Measurements from ENCODE around the gene JMJD7.
A peak's percentile ranks its signal among the peaks of the same experiment; 100 is the strongest.

Gene JMJD7

DNA sequence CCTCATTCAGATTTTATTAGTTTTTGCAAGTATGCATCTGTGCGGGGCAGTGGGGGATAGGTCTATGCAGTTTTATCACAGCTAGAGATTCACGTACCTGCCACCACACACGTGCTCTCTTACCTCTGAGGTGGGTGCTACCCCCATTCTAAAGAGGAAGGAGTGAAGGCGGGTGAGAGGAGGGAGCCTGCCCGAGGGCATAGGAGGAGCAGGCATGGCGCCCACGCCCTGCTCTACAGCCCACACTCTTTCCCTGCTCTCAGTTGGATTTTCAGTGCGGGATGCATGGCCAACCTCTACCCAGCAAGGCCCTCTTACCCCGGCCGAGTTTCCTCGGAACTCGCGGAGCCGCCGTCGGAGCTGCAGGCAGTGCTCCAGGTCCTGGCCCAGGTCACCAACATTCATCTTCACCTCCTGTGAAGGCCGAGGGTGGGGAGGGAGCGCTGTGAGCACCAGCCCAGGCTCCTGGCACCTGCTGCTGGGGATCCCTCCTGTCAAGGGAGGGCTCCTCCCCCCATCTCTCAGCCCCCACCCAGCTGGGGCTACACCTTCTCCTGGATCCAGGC lies 37.7 kb downstream of the JMJD7 start:
- DNase-seq (ENCODE audit: low read depth in 2 of 2) = no peak

DNA sequence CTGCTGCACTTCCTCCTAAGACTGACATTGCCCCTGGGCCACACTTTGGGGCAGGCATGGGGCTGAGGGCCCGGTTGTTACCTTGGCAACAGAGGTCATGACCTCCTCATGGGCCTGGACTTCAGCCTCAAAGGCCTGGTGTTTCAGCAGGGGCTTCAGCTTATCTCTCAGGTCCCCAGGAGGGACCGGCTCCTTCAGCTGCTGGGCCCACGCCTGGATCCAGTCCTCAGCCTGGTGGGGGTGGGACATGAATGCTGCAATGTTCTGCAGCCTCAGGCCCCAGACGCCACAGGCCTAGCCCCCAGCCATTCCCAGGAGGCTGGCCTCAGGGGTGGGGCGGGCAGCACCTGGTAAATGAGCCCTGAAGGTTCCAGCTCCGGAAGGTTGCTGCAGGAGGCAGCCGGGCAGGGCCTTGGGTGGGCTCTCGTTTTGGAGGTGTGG lies 38.4 kb downstream of the JMJD7 start:
- DNase-seq (ENCODE audit: low read depth in 2 of 2) = no peak

DNA sequence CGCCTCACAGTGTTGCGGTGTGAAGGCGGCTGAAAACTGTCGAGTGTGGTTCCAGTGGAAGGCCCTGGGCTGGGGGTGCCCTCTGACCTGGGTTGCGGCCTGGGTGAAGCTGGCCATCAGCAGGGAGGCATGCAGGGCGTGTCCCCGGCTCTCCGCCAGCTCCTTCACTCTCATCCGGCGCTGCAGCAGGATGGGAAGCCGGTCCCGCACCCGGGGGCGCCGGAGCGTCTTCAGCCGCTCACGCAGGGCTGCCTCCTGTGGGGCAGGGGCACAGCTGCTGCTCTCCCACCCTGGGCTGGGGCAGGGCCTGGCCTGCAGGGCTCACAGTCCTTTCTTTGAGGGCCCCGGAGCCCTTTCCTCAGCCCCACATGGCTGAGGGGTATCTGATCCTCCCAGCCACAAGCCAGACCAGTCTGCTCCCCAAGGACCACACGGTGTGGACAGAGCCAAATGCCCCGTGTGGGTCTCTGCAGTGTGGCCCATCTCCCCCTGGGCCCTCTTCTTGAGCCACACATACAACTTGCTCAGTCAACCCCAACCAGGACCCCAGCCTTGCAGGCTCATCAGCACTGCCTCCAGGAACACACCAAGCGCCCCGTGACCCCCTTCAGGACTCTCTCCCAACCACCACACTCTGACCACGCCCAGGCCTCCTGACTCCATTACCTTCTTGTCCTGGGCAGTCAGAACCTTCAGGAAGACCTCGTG lies 39.1 kb downstream of the JMJD7 start:
- no peak for DNase-seq (ENCODE audit: low read depth in 2 of 2)

DNA sequence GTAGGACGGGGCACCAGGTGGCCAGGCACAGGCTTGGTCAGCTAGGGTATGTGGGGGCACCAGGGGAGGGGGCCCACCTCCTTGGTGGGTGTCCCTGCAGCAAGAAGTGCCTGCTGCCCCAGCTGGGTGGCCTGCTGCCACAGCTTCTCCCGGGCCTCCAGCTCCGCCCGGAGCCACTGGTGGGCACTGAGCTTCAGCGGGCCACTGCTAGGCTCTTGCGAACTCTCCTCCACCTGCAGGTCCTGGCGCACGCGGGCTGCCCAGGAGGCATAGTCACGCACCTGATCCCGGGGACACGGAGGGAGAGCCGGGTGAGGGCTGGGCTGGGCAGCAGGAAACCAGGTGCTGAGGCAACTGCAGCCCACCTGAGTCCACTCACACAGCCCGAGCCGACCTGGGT lies 40.4 kb downstream of the JMJD7 start:
- no peak for DNase-seq (ENCODE audit: low read depth in 2 of 2)

DNA sequence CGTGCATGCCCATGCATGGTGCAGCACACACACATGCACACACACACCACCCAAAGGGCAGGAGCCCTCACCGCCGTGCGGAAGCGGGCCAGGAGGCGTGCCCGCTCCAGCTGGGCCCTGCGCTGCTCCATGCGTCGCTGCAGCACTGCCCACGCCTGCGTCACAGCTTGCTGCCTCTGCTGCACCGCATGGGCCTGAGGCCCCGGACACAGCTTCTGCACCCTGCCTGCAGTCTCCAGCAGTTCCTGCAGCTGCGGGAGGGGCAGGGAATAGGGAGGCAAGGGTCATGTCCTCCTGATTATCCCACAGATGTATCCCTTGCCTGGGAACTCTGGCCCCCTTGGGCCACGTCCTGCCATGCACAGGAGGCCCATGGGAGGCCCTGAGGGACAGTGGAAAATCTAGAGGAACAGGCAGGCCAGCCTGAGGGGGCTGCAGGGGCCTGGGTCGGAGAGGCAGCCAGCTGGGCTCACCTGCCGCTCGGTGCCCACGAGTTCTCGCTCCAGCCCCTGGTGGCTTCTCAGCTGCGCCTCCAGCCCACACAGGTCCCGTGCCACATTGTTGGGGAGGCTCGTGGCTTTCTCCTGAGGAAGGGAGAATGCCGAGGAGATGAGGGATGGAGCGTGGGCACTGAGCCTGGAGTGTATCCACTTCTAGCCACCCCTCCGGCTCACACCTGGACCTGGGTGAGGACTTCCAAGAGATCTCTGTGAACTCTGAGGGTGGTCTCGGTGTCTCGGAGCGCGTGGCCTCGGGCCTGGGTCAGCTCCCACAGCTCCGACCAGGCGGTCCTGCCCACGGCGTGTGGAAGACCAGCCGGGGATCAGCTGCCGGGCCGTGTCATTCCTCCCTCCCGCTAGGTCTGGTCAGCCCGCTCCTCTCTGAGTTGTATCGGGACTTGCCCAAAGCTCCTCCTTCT lies 42.1 kb downstream of the JMJD7 start:
- no peak for DNase-seq (ENCODE audit: low read depth in 2 of 2)

DNA sequence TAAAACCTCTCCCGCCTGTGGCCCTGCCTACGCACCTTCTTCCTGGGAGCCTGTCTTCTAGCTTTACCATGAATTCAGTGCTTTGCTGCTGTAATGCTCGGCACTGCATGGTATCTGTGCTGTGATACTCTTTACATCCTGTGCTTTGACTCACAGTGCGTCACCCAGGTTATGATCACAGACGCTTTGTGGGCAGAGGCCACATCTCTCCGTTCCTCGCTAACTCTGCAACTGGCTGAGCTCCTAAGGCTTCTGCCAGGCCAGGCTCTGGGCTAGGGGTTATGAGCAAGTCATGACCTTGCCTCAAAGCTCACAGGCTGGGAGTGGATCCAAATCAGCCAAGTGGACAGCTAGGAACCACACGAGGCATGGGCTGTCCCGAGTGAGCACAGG lies 42.8 kb downstream of the JMJD7 start:
- peak; percentile 36 to 38 for DNase-seq (ENCODE audit: low read depth in 2 of 2)

DNA sequence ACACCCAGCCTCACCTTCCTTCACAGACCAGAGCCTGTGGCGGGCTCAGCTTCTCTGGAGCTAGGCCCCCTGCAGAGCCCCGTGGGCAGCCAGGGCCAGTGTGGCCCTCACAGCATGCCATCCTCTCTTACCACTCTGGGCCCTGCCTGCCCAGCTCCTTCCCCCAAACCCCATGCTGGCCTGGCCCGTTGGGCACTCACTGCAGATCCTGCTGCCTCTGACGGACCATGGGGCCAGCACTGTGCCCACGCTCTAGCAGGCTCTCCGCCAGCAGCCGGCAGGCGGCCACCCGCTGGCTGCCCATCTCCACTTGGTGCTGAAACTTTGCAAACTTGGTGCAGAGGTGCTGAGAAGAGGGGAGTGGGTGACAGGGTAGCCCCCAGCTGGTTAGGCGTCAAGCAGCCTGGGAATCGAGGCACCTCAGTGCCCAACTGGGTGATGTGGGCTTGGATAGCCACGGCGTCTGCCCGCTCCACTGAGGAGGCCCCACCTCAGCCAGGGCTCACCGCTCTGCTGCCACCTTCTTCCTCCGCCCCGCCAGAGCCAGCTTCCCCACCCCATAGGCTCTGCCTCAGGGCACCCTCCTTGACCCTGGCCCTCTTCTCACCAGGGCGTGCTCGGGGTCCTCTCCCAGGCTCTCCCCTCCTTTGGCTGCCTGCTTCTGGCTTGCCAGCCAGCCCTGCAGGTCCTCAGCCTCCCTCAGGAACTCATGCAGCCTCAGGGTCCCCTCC lies 43.4 kb downstream of the JMJD7 start:
- DNase-seq (ENCODE audit: low read depth in 2 of 2) = no peak

DNA sequence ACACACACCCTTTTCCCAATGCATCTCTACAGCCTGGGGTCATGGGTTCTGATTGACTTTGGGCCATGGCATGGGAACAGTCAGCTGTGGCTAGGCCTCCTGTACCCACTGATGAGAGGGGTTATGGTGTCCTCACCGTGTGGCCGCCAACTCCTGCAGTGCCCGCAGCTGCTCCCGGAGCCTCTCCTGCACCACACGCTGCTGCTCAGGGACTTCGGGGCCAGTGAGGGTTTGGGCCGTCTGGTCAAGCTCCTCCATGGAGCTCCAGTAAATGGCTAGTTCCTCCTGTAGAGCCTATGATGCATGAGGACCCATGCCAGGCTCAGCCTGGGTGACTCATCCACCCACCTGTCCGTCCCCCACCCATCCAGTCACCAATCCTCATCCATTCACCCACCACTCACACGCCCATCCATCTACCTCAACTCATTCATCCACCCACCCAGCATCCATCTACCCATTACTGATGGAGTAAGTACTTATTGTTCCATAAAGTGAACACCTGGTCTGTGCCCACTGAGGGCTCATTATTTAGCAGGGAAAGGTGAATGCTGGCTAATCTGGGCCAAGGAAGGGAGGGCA lies 44.4 kb downstream of the JMJD7 start:
- DNase-seq (ENCODE audit: low read depth in 2 of 2) = no peak

DNA sequence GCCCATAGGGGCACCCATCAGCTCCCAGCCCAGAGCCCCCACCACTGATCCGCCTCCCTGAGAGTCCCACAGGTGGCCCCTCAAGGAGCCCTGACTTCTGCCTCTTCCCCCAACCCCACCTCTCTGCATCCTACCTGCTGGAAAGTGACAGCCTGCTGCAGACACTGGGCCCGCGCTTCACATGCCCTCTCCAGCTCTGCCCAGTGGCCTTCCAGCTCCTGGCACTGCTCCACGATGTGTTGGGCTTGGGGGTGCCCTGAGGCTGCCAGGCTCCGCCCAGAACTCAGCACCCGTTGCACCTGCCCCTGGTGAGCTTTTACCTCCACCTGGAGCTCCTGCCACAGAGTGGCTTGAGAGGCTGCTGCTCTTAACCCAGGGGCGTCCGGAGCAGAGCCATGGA lies 45.8 kb downstream of the JMJD7 start:
- no peak for DNase-seq (ENCODE audit: low read depth in 2 of 2)

DNA sequence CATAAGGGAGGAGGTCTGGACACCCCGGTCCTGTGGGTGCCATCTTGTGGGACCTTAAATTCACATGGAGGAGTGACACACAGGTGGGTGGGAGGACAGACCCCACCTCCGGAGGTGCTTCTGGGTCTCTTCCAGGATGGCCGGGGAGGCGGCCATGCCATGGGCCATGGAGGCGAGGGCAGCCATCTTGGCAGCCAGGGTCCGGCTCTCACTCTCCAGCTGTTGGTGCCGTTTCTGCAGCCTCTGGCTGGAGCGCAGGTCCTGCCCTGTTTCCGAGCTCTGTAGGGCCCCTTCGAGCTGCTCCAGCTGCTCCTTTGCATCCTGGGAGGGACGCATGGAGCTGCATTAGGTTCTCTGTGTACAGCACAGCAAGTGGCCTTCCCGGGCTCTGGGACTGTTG lies 46.8 kb downstream of the JMJD7 start:
- DNase-seq (ENCODE audit: low read depth in 2 of 2) = no peak

DNA sequence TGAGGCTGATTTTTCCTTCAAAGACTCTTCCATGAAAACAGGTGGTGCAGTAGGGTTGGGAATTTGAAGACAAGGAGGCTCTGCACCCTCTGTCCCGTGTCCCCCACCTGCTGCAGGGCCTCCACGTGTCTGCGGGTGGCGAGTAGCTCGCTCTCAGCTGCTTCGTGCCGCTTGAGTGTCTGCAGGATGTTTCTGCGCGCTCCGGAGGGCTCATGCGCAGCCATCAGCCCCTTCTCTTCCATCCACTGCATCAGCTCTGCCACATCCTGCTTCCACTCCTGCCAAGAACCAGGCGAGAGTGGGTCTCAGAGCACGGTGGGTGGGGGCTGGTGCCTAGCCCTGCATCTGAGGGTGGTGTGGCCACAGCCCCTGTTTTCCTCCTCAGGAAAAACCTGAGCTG lies 48.1 kb downstream of the JMJD7 start:
- no peak for DNase-seq (ENCODE audit: low read depth in 2 of 2)

DNA sequence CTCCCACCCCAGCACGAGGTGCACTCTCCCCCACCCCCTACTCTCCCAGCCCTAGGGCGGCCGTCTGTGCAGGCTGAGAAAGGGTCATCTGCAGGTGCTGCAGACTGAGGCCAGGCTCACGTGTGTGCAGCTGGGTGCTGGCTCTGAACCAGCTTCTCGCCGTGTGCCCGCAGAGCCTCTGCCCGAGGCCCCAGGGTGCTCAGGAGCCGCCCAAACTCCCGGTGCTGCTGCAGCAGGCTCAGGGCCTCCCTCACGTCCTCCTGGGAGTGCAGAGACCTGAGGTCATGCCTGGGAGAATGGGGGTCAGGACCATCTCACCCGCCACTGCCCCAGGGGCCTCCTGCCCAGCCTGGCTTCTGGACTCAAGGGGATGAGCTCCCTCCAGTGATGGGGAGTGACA lies 48.8 kb downstream of the JMJD7 start:
- DNase-seq (ENCODE audit: low read depth in 2 of 2) = no peak

DNA sequence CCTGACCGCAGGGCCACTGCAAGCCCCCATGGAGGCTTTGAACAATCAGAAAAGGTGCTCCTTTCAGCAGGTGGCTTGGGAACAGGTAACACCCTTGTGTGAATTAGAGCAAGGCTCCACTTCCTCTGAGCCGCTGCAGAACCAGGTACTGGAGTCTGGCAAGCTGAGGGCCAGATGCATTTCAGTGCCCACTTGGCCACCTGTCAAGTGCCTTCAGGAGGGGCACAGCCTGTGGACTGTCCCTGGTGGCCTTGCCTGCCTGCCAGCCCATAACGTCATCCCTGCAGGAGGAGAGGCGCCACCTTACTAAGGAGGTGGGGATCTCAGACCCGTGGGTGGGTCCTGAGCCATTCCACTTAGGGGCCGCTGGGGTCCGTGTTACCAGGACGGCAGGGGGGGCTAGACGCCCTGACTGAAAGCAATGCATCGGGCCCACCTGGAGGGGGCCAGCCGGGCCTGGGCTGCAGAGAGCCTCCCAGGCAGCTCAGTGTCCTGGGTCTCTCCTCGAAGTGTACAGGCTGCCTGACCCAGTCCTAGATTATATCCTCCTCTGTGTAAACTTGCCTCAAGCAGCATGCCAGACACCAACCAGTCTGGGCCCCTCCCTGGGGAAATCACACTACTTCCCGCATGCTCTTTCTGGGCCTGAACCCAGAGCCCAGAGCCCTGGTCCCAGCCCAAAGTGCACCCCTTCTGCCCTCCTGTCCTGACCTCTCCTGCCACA lies 49.9 kb downstream of the JMJD7 start:
- no peak for DNase-seq (ENCODE audit: low read depth in 2 of 2)

DNA sequence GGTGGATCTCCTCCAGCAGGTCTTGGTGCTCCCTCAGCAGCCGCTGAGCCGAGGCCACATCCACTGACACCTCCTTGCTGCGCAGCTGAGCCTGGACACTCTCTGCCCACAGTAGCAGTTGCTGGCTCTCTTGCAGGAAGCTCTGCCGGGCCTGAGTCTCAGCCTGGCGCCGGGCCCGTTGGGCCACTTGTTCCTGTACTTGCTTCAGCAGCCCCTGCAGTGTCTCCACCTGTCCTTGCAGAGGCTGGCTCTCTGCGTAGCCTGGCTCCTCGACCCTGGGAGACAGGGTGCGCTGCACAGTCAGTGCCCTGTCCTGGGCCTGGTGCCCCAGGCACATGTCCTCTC lies 50.4 kb downstream of the JMJD7 start:
- DNase-seq (ENCODE audit: low read depth in 2 of 2) = no peak

DNA sequence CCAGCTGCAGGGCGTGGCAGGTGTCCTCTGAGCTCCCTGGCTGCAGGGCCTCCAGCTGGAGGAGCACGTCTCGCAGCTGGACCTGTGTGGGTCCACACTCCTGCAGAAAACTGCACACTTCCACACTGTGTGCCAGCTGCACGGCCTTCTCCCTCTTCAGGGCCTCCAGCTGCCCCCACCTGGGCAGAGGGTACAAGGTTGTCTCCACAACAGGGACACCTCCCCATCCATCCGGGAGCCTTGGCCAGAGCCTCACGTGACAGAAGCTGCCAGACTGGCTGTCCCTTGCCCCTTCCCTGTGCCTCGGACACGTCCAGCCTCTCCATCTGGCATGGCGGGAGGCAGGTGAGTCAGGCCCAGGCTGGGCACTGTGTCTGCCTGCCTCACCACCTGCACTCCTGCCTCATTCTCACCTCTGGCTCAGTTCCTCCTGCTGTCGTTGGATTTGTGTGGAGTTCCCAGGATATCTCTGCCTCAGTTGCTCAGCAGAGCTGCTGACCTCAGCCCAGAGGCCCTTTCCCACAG lies 51.5 kb downstream of the JMJD7 start:
- DNase-seq (ENCODE audit: low read depth in 2 of 2) = no peak

DNA sequence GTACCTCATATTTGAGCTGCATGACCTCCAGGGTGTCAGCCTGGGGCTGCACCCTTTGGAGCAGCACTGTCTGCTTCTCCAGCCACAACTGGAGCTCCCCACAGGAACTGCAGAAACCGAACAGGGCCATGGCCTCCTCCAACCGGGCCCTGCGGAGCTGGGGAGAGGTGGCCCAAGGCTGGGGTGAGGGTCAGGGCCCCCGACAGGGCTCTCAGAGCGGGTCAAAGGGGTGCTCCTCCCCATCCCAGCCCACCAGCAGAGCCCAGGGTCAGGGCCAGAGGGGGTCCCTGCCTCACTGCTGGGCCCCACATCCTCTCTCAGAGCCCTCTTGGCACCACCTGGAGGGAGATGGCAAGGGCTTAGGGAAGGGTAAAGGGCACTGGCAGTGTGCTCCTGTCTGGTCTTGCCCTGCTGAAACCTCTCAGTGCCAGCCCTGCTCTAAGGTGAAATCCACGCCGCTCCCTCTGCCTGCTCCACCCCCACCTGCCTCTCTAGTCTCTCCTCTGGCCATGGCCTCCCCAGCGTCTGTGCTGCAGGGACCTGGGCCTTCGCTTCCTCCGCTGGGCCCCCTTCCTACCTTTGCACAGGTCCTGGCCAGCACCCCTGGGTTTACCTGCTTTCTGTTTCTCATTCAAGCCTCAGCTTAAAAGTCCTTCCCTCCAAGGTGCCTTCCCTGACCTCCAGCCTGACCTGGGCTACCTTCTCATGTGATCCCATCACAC lies 52.4 kb downstream of the JMJD7 start:
- no peak for DNase-seq (ENCODE audit: low read depth in 2 of 2)

DNA sequence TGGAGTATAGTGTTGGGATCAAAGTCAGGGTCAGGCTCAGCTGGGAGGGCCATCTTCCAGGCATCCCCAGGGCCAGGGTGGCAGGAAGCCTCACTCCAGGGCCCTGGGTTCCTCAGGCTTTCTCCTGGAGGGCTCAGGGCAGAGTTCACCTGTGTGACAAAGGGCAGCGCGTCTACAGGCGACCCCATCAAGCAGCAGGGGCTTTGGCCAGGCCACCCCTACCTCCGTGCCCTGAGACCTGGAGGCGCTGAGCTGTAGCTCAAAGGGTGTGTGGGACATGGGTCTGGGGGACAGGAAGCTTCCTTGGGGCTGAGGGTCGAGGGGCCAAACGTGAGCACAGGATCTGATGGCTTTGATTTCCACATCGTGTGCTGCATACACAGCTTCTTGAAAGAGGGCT lies 53.2 kb downstream of the JMJD7 start:
- no peak for DNase-seq (ENCODE audit: low read depth in 2 of 2)

DNA sequence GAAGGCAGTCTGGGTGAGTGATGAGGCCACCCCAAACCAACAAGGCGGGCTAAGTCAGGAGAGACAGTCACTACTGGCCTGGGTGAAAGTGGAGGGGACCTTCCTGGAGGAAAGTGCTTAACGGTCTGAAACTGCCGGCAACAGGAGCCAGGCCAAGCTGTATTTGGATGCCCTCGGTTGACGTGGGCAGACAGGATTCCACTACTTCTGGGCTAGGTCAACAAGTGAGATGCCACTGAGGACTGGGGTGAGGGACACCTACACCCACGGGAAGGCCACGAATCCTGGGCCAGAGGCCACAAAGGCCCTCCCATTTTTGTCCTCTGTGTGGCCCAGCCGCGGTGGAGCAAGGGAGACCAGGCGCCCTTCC lies 53.6 kb downstream of the JMJD7 start:
- no peak for DNase-seq (ENCODE audit: low read depth in 2 of 2)

DNA sequence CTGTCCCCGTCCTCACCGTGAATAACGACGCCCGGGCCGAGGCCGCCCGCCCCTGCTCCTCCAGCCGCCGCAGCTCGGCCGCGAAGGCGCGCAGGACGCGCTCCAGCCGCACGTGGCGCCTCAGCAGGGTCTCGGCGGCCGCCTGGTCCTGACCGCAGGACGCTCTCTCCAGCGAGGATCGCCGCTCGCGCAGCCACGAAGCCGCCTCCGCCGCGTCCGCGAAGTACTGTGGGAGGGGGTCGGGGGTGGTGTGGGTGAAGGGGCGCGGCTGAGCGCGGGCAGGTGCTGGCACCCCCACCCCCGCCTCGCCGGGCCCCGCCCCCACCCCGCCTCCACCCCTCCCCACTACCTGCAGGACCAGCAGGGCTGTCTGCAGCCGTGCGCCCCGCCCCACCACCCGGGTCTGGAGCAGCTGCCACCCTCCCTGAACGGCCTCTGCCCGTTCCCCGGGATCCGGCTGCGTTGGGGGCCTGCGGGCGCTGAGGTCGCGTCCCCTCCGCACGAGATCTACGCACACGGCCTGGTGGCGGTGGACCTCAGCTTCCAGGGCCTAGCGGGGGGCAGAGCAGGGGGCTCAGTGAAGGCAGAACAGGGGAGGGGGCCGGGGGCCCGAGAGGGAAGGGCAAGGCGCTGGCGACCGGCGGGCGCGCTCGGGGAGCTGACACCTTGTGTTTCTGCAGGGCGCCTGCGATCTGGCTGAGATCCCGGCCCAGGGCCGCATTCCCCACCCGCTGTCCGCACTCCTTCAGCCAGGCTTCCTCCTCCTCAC lies 54.2 kb downstream of the JMJD7 start:
- no peak for DNase-seq (ENCODE audit: low read depth in 2 of 2)

All from activated CD4-positive, alpha-beta T cell treated with anti-CD3 and anti-CD28 coated beads for 24 hours (primary cell).